IMR-90 (cell line): Measurements from ENCODE around the gene NPHP4. TPM values are rescaled to one million over a fixed set of nuclear protein-coding genes. Genes with fewer than 3 reads are reported as not detected.

Source experiments
- ATAC-seq: fragments of 200-7000 bp; cut with Tn5 transposase; 2 replicates; pipeline ENCODE4 v1.9.1; 2020; ENCODE audit warnings: low read depth, mild to moderate bottlenecking, moderate library complexity
- BruUV-seq: library from RNA; stranded (reverse); fragments of 400-500 nt; replicated peaks from 2 replicates; lab custom pipeline; 2021; lab: Mats Ljungman, UMichigan
- CTCF ChIA-PET: fragments of 300-600 bp; formaldehyde crosslinking; extraction: SDS; loops from one replicate; lab custom pipeline; 2021; ENCODE audit warnings: antibody characterized with exemption; lab: Yijun Ruan, JAX
- POLR2A ChIA-PET: fragments of 300-600 bp; sonication (Branson Sonifier 250); formaldehyde crosslinking; loops from one replicate; lab custom pipeline; 2022; ENCODE audit warnings: antibody characterized with exemption; ENCODE audit not compliant: unreplicated experiment; lab: Charles Lee
- DNase-seq: peaks from one replicate; pipeline ENCODE4 v3.0.0; 2013
- H2AFZ ChIP-seq: replicated peaks from 2 replicates; pipeline ENCODE3; 2013; ENCODE audit warnings: low read length, mild to moderate bottlenecking; ENCODE audit not compliant: poor library complexity
- H2AK5ac ChIP-seq: 2 replicates; pipeline ENCODE4 v1.6.1; 2013; ENCODE audit warnings: low read depth, low read length, inconsistent platforms
- H2AK9ac ChIP-seq: replicated peaks from 2 replicates; pipeline ENCODE3; 2013; ENCODE audit warnings: mild to moderate bottlenecking, low read depth, low read length, moderate library complexity; ENCODE audit not compliant: poor library complexity
- H2BK120ac ChIP-seq: 2 replicates; pipeline ENCODE4 v1.6.1; 2013; ENCODE audit warnings: low read depth, low read length, inconsistent platforms
- H2BK15ac ChIP-seq: 3 replicates; pipeline ENCODE4 v1.6.1; 2013; ENCODE audit warnings: low read depth, low read length, inconsistent platforms
- H2BK20ac ChIP-seq: 2 replicates; pipeline ENCODE4 v1.6.1; 2013; ENCODE audit warnings: low read depth, mild to moderate bottlenecking, inconsistent platforms, low read length, moderate library complexity
- H2BK5ac ChIP-seq: 2 replicates; pipeline ENCODE4 v1.6.1; 2013; ENCODE audit warnings: mild to moderate bottlenecking, low read depth, low read length, inconsistent platforms; ENCODE audit not compliant: poor library complexity, severe bottlenecking
- H3K14ac ChIP-seq: replicated peaks from 2 replicates; pipeline ENCODE4 v1.6.1; 2013; ENCODE audit warnings: low read depth, low read length, inconsistent platforms
- H3K18ac ChIP-seq: 2 replicates; pipeline ENCODE4 v1.6.1; 2013; ENCODE audit warnings: low read depth, low read length, control low read depth
- H3K23ac ChIP-seq: 2 replicates; pipeline ENCODE4 v1.6.1; 2013; ENCODE audit warnings: low read depth, low read length, inconsistent platforms
- H3K27ac ChIP-seq: 2 replicates; pipeline ENCODE4 v1.5.1; 2013; ENCODE audit warnings: mild to moderate bottlenecking, control low read depth, low read length; ENCODE audit not compliant: insufficient read depth
- H3K27me3 ChIP-seq: 2 replicates; pipeline ENCODE4 v1.6.1; 2013; ENCODE audit warnings: low read length; ENCODE audit not compliant: control insufficient read depth, insufficient read depth
- H3K36me3 ChIP-seq: 2 replicates; pipeline ENCODE4 v1.6.1; 2013; ENCODE audit warnings: low read length, mixed read lengths; ENCODE audit not compliant: control insufficient read depth, insufficient read depth
- H3K4ac ChIP-seq: 2 replicates; pipeline ENCODE4 v1.6.1; 2013; ENCODE audit warnings: low read depth, low read length, inconsistent platforms
- H3K4me1 ChIP-seq: 2 replicates; pipeline ENCODE4 v1.6.1; 2013; ENCODE audit warnings: low read length, mixed read lengths; ENCODE audit not compliant: control insufficient read depth, insufficient read depth
- H3K4me2 ChIP-seq: 2 replicates; pipeline ENCODE4 v1.6.1; 2013; ENCODE audit warnings: low read depth, mild to moderate bottlenecking, control low read depth, low read length, moderate library complexity
- H3K4me3 ChIP-seq: 2 replicates; pipeline ENCODE4 v1.5.1; 2013; ENCODE audit warnings: low read depth, mild to moderate bottlenecking, control low read depth, low read length, moderate library complexity; ENCODE audit not compliant: insufficient read depth
- H3K56ac ChIP-seq: 2 replicates; pipeline ENCODE4 v1.6.1; 2013; ENCODE audit warnings: low read length, inconsistent platforms; ENCODE audit not compliant: insufficient read depth; ENCODE audit errors: extremely low read depth
- H3K79me1 ChIP-seq, 2 experiments: 2 replicates each; pipeline ENCODE4 v1.6.1; 2013; ENCODE audit warnings: low read length in 2 of 2, inconsistent platforms in 1 of 2, low read depth in 1 of 2
- H3K9ac ChIP-seq: 2 replicates; pipeline ENCODE4 v1.6.1; 2013; ENCODE audit warnings: low read depth, low read length, control low read depth
- H3K9me1 ChIP-seq: 2 replicates; pipeline ENCODE4 v1.6.1; 2013; ENCODE audit warnings: low read length, inconsistent platforms; ENCODE audit not compliant: insufficient read depth
- H3K9me3 ChIP-seq: 2 replicates; pipeline ENCODE4 v1.6.1; 2013; ENCODE audit warnings: low read length; ENCODE audit not compliant: control insufficient read depth, insufficient read depth
- H4K20me1 ChIP-seq: 2 replicates; pipeline ENCODE4 v1.6.1; 2013; ENCODE audit warnings: low read length, inconsistent platforms; ENCODE audit not compliant: insufficient read depth
- H4K5ac ChIP-seq: 2 replicates; pipeline ENCODE4 v1.6.1; 2013; ENCODE audit warnings: mild to moderate bottlenecking, low read depth, low read length, control low read depth
- H4K8ac ChIP-seq, 2 experiments: 2 replicates each; pipeline ENCODE4 v1.6.1; 2013; ENCODE audit warnings: low read depth in 2 of 2, low read length in 2 of 2, control low read depth in 1 of 2, inconsistent platforms in 1 of 2
- H4K91ac ChIP-seq: 2 replicates; pipeline ENCODE4 v1.6.1; 2013; ENCODE audit warnings: low read depth, low read length, inconsistent platforms; ENCODE audit not compliant: insufficient read depth
- BHLHE40 ChIP-seq: fragments of 150-350 bp; IDR thresholded peaks from 2 replicates; pipeline ENCODE4 v1.6.1; 2016; ENCODE audit warnings: mild to moderate bottlenecking, low read depth, low read length
- CEBPB ChIP-seq: IDR thresholded peaks from 2 replicates; pipeline ENCODE4 v1.6.1; 2012; ENCODE audit warnings: low read depth, low read length, improper control_type of control experiment
- CHD1 ChIP-seq: IDR thresholded peaks from 2 replicates; pipeline ENCODE4 v1.6.1; 2012; ENCODE audit warnings: low read depth, low read length, improper control_type of control experiment
- ELK1 ChIP-seq: fragments of 150-350 bp; IDR thresholded peaks from 2 replicates; pipeline ENCODE4 v1.6.1; 2016; ENCODE audit warnings: low read depth, mild to moderate bottlenecking, low read length, moderate library complexity, borderline replicate concordance
- FOS ChIP-seq: fragments of 150-350 bp; IDR thresholded peaks from 2 replicates; pipeline ENCODE4 v1.6.1; 2016; ENCODE audit warnings: low read depth, low read length
- MAFK ChIP-seq: IDR thresholded peaks from 2 replicates; pipeline ENCODE4 v1.6.1; 2012; ENCODE audit warnings: low read depth, low read length, improper control_type of control experiment
- MAZ ChIP-seq: IDR thresholded peaks from 2 replicates; pipeline ENCODE4 v1.6.1; 2012; ENCODE audit warnings: low read depth, mild to moderate bottlenecking, low read length, improper control_type of control experiment, moderate library complexity, borderline replicate concordance
- MXI1 ChIP-seq: IDR thresholded peaks from 2 replicates; pipeline ENCODE4 v1.6.1; 2012; ENCODE audit warnings: low read depth, mild to moderate bottlenecking, low read length, moderate library complexity, borderline replicate concordance
- NFE2L2 ChIP-seq: fragments of 150-350 bp; IDR thresholded peaks from 2 replicates; pipeline ENCODE4 v1.6.1; 2016; ENCODE audit warnings: low read depth, mild to moderate bottlenecking, low read length
- POLR2A ChIP-seq: IDR thresholded peaks from 2 replicates; pipeline ENCODE4 v1.6.1; 2012; ENCODE audit warnings: mild to moderate bottlenecking, low read depth, low read length
- RAD21 ChIP-seq: IDR thresholded peaks from 2 replicates; pipeline ENCODE4 v1.6.1; 2012; ENCODE audit warnings: low read length, improper control_type of control experiment
- RCOR1 ChIP-seq: IDR thresholded peaks from 2 replicates; pipeline ENCODE4 v1.6.1; 2012; ENCODE audit warnings: mild to moderate bottlenecking, low read length, improper control_type of control experiment; ENCODE audit not compliant: insufficient replicate concordance
- RFX5 ChIP-seq: IDR thresholded peaks from 2 replicates; pipeline ENCODE4 v1.8.0; 2012; ENCODE audit warnings: low read depth, mild to moderate bottlenecking, low read length, moderate library complexity
- SMC3 ChIP-seq: fragments of 150-350 bp; IDR thresholded peaks from 2 replicates; pipeline ENCODE4 v1.6.1; 2016; ENCODE audit warnings: low read depth, mild to moderate bottlenecking, antibody characterized with exemption, low read length, moderate library complexity
- USF2 ChIP-seq: fragments of 150-350 bp; IDR thresholded peaks from 2 replicates; pipeline ENCODE4 v1.6.1; 2017; ENCODE audit warnings: mild to moderate bottlenecking, antibody characterized with exemption, low read length, low read depth
- WGBS, 2 experiments: methylation state at CpG; one replicate each; pipeline versions ENCODE4 v1.1.5 to v1.1.7; 2013; ENCODE audit warnings: missing lambda C conversion rate in 2 of 2; ENCODE audit not compliant: insufficient read length in 1 of 2; ENCODE audit errors: extremely low coverage in 2 of 2; 5-methylcytosine and 5-hydroxymethylcytosine counted together
- dilution Hi-C: fragments of 300-500 bp; cut with HindIII; formaldehyde crosslinking; loops from one replicate; pipeline ENCODE4 v1.14.3; 2018; ENCODE audit warnings: low sequenced_read_pairs; ENCODE audit not compliant: unreplicated experiment
- in situ Hi-C: fragments of 300-500 bp; cut with MboI; formaldehyde crosslinking; loops from 3 replicates; pipeline ENCODE4 v1.14.3; 2019; ENCODE audit warnings: low sequenced_read_pairs, inconsistent platforms, mixed read lengths
- intact Hi-C: fragments of 100-400 bp; cut with micrococcal nuclease; formaldehyde crosslinking; loops from 2 replicates; pipeline ENCODE4 v1.10.0; 2022
- polyA plus RNA-seq, 3 experiments: library from polyadenylated mRNA; depleted of rRNA; stranded (reverse); fragments of >200 nt; gene quantifications; 2 replicates each; pipeline ENCODE4 v1.2.3, GENCODE V29; 2012; ENCODE audit warnings: low replicate concordance in 1 of 3
- total RNA-seq: library from RNA; depleted of rRNA; stranded (reverse); fragments of >200 nt; gene quantifications from 2 replicates; pipeline ENCODE4 v1.2.3, GENCODE V29; 2012
- TF ChIP-seq, protein P1 (sequence below): conservative IDR thresholded peaks from 2 replicates; pipeline ENCODE4 v1.5.1; 2012; ENCODE audit warnings: mild to moderate bottlenecking, low read depth, low read length, improper control_type of control experiment

Gene NPHP4
- total and polyA plus RNA-seq, 2 of the 4 experiments (the other 2 are of a cell fraction), result 2.0 to 5.5 TPM

DNA sequence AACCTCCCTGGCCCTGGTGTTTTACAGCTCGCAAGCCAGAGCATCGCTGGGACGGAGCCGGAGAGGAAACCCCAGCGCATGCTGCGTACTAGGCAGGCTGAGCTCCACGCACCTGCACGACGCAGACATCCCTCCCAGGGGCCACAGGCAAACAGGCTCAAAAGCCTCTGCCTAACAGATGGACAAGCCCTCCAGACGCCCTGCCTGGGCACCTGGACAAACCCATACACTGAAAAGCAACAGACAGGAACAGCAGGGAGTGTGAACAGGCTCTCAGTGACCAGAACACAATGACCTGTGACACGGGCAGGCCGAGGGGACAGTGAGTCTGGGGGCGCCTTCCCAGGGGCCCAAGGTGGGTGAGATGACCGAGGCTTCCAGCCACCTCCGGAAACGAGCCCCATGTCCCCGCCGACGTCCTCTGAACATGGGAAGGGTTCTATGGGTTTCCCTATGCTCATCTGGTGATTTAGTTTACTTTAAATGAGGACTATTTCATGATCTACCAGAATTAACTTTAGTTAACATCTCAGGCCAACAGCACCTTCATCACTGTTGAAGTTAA is 40.3 kb downstream of the NPHP4 start:
- CTCF ChIA-PET, result no interaction called here
- no CpG with 5 or more reads among the region's 19 CpGs for WGBS, 2 experiments
- Histone ChIP-seq H2AK9ac (no peak overlapping the region), H3K23ac (no peak overlapping the region), H2AFZ (no peak overlapping the region), H3K56ac (no peak overlapping the region), H4K91ac (no peak overlapping the region), H4K5ac (no peak overlapping the region), H2BK5ac (no peak overlapping the region), H3K18ac (no peak overlapping the region), H2BK120ac (no peak overlapping the region), H3K79me1 (no peaks in the 10 kb centered on the region), H3K9ac (no peak overlapping the region), H3K9me3 (no peaks in the 10 kb centered on the region), H3K36me3 (peaks cover 4% of the 10 kb centered on the region; the same call in 1 of the 2 replicates), H3K27ac (no peak overlapping the region), H3K4me3 (no peak overlapping the region), H2BK20ac (no peak overlapping the region), H3K27me3 (no peaks in the 10 kb centered on the region), H2AK5ac (no peak overlapping the region), H4K20me1 (no peaks in the 10 kb centered on the region), H3K4me1 (no peaks in the 10 kb centered on the region), H3K14ac (no peak overlapping the region), H2BK15ac (no peak overlapping the region), H3K4me2 (no peak overlapping the region), H4K8ac (no peak overlapping the region), H3K4ac (no peak overlapping the region), H3K9me1 (0 out of 2 replicates have a peak, but pooled peaks cover 5% of the 10 kb centered on the region)
- dilution Hi-C loops, result no loop called here
- POLR2A ChIA-PET, result no interaction called here
- no peak for TF ChIP-seq RAD21
- no peak for TF ChIP-seq SMC3
- no peak for TF ChIP-seq CEBPB
- TF ChIP-seq RCOR1, result no peak
- TF ChIP-seq, protein P1, sequence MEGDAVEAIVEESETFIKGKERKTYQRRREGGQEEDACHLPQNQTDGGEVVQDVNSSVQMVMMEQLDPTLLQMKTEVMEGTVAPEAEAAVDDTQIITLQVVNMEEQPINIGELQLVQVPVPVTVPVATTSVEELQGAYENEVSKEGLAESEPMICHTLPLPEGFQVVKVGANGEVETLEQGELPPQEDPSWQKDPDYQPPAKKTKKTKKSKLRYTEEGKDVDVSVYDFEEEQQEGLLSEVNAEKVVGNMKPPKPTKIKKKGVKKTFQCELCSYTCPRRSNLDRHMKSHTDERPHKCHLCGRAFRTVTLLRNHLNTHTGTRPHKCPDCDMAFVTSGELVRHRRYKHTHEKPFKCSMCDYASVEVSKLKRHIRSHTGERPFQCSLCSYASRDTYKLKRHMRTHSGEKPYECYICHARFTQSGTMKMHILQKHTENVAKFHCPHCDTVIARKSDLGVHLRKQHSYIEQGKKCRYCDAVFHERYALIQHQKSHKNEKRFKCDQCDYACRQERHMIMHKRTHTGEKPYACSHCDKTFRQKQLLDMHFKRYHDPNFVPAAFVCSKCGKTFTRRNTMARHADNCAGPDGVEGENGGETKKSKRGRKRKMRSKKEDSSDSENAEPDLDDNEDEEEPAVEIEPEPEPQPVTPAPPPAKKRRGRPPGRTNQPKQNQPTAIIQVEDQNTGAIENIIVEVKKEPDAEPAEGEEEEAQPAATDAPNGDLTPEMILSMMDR, result no peak
- TF ChIP-seq BHLHE40, result no peak
- TF ChIP-seq POLR2A, result no peak
- no peak for TF ChIP-seq MAFK
- TF ChIP-seq RFX5, result no peak
- no peak for TF ChIP-seq CHD1
- no peak for TF ChIP-seq FOS
- no peak for TF ChIP-seq MXI1
- TF ChIP-seq MAZ, result no peak
- TF ChIP-seq USF2, result no peak
- no peak for TF ChIP-seq NFE2L2
- TF ChIP-seq ELK1, result no peak
- ATAC-seq, result no peak
- no TSS peak for BruUV-seq
- intact Hi-C loops, result no loop called here
- DNase-seq, result no peak
- in situ Hi-C loops, result loop anchor here (25.0 kb wide), 1 partner anchor 1290 kb away; the partner anchor contains the start of gene AJAP1
